ENCODE measurements around the gene OR8B4.

- TF ChIP-seq, protein P1, sequence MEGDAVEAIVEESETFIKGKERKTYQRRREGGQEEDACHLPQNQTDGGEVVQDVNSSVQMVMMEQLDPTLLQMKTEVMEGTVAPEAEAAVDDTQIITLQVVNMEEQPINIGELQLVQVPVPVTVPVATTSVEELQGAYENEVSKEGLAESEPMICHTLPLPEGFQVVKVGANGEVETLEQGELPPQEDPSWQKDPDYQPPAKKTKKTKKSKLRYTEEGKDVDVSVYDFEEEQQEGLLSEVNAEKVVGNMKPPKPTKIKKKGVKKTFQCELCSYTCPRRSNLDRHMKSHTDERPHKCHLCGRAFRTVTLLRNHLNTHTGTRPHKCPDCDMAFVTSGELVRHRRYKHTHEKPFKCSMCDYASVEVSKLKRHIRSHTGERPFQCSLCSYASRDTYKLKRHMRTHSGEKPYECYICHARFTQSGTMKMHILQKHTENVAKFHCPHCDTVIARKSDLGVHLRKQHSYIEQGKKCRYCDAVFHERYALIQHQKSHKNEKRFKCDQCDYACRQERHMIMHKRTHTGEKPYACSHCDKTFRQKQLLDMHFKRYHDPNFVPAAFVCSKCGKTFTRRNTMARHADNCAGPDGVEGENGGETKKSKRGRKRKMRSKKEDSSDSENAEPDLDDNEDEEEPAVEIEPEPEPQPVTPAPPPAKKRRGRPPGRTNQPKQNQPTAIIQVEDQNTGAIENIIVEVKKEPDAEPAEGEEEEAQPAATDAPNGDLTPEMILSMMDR (IDR thresholded peaks at IDR 0.05; ENCODE audit: insufficient read depth, low read length, poor library complexity, severe bottlenecking) = no peak
- TF ChIP-seq EZH2phosphoT487 (conservative IDR thresholded peaks at IDR 0.05; ENCODE audit: low read length) = no peak
Observed at GRCh38 chr11:124429599-124429998, 4.9 kb upstream of the OR8B4 start.
